HG02623 (cell line): Measurements from ENCODE around the gene PTGER3.

ENCODE experiments used
- ATAC-seq: cut with Tn5 transposase; IDR thresholded peaks from one replicate; pipeline ENCODE4 v1.9.1; 2021; ENCODE audit warnings: moderate library complexity; ENCODE audit not compliant: unreplicated experiment

The PTGER3 gene

DNA sequence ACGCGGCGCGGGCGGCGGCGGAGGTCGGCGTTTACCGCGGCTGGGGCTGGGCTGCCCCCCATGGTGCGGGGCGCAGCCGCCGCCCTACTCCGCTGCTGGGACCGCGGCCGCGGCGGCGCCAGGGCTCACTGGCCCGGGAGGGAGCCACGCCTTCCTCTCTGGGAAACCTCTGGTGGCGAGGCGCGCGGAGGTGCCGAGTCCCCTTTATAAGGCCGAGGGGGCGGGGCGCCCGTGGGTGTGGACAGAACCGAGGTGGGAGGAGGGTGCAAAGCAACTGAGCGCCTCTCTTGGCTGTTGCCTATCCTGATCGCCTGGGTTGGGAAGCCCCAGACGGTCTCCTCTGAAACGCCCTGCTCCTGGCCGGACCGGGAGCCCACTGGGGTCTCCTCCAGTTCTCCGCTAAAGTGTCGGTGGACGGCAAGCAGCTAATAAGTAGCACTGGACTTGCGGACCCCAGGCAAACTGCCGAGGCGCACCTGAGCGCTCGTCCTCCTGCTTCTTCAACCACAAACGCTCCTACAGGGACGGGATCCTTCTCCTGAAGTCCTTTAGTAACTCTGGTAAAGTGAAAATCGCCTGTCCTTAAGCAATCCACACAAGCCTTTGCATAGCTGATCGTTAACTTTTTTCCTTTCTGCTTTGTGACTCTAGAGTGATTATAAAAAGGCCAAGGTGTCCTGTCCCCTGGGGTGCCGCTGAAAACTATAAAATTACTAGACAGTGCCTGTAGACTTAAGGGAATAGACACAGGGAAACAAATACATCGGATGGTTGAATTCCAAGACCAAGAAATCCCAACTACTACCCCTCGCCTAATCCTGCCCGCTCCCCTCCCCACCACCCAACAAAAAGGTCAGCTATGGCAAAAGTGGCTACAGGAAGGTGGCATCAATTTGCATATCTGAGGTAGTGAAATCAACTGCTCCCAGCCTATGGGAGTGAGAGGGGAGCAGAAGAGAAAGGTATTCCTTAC, at the start of gene PTGER3:
PTGER3 (minus strand) TSS at position 182 of the 973 bp plus-strand sequence. CDS start 239 bp downstream, outside the sequence.
- ATAC-seq: no peak

DNA sequence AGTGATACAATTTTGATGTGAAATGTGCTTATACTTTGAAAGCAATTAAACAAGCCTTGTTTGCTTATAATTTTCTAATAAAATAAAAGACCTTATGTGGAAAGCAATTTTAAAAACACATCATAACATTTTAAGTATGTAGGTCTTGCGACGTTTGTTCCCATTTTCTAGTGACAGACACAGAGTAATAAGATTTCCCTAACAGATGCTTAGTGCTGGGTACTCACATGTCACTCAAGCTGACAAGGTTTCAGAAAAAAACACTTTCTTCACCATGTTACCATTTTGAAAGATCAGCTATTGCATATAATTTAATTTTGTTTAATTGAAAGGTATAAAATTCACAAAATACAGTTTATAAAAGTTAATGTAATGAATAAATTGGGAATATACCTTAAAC, 47.3 kb upstream of the PTGER3 start:
- no peak for ATAC-seq

DNA sequence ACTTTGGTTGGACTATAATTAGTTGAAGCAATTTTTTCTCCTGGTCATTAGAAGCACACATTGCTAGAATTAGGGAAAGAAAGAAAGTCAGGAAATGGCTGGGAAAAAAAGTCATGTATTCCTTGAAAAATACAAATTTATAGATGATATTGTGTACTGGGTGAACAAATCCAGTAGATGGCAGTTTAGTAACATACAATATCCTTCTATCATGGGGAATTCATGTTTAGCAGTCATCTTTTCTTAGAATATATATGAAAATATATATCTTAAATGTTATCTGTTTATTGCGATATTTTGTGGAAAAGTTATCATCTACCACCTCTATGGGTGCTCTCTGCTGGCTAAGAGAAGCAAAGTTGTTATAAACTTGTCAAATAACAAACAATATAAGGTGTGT, 46.3 kb upstream of the PTGER3 start:
- no peak for ATAC-seq

DNA sequence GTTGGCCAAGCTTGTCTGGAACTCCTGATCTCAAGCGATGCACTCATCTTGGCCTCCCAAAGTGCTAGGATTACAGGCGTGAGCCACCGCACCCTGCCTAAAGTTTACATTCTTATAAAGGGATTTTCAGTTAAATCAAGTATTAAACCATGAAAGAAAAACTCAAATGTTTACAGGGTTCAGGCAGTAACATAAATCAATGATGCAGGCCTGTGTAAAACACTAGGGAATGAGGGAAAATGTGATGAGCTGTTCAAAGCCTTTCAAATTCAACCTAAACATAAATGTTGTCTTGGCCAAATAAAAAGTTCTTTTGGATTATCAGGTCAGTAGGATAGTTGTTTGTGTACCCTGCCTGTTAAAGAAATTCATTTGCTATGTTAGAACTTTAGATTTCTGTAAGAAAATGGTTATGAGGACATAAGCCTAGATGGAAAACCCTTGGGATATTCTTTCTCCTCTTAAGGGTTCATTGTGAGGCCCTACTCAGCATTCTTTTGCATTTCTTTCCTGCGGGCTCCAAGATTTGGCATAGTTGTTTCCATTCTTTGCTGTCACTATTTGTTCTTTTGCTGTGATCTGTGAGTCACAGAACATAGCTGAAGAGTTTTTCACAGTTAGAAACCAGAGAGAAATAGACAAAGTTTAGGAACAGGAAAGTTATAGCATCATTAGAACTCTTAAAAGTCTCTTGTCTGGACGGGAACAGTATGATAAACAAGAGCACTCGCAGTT, 42.1 kb upstream of the PTGER3 start:
- ATAC-seq: no peak

DNA sequence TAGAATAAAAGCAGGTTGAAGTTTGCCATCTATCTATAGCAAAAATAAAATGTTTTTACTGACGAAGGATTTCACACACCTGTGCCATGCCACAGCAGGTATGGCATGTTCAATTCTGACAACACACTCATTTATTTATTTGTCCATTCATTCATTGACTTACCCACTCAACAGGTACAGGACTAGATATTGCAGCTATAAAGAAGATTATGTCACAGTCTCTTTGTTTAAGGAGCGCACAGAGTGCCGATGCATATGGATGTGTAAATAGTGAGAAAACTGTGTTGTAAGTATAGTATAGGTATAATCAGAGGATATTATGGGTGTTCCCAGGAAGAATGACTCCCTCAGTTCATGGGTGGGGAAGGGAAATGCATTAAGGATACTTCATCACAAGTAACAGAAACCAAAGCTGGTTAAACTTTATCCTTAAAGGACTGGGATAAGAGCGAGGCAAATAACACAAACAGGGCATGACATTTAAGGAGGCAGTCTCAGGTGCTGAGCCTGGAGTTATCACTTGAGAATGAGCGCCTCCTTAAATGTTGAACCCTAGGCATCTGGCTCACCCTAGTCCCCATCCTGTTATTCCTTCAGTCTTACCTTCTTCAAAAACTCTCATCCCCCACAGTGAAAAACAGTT, 41.1 kb upstream of the PTGER3 start:
- no peak for ATAC-seq

DNA sequence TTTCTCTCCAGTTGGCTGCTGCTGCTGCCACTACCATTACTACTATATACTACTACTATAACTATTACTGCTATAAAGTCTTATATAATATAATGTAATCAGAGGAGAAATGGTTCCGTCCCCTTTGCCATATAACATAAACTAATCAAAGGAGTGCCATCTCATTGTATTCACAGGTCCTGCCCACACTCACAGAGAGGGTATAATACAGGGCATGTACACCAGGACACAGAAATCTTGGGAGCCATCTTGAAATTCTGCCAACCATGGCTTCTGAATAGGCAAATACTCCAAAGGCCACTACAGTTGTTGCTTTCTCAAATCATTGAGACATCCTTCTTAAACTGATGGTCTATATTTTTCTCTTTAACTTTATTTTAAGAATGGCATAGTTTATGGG, 40.1 kb upstream of the PTGER3 start:
- no peak for ATAC-seq

DNA sequence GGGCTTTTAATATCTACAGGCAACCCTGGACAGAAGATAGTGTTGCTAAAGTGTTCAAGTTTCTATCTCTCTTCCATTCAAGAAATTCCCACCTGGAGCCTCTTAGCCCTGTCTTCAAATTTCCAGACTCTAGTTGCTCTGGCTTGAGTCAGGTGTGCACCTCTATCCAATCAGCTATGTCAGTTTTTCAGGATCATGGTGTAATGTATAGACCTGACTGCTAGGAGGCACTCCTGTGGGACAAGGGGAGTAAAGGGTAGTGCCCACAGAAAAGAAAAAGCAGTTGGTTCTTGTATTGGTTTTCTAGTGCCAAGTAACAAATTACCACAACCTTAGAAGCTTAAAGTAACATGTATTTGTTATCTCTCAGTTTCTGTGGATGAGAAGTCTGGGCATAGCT, 39.4 kb upstream of the PTGER3 start:
- no peak for ATAC-seq

DNA sequence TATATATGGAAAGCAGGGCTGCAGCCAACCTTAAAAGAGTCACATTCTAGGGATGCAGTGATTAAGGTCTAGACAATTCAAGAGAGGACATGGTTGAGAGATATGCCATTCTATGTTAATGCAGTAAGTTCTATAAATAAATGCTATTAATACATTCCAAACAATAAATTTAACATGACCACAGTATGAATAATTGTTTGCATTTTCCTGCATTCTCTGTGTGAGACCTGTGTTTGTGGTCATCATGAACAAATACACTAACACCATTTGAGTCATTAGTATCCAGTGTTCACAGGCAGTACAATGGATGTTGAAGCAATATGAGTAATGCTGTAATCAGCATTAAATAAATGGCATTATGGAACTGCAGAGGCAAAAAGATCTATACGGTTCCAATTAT, 38.7 kb upstream of the PTGER3 start:
- ATAC-seq: no peak

DNA sequence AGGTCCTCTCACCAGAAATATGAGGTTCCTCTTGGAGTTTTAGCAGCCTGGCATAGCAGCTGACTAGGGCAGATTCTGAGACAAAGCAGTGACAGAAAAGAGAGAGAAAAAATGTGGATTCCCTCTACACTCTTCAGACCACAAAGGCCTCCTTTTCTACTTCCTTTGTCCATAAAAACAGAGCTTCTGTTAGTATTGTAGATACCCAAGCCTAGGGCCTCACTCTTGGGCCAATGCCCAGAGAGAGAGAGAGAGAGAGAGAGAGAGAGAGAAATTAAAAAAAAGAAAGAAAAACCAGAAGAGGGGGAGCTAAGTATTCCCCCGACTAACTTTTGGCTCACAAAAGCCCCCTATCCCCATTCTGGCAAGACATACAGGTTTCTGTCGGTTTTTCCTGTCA, 35.7 kb upstream of the PTGER3 start:
- no peak for ATAC-seq

DNA sequence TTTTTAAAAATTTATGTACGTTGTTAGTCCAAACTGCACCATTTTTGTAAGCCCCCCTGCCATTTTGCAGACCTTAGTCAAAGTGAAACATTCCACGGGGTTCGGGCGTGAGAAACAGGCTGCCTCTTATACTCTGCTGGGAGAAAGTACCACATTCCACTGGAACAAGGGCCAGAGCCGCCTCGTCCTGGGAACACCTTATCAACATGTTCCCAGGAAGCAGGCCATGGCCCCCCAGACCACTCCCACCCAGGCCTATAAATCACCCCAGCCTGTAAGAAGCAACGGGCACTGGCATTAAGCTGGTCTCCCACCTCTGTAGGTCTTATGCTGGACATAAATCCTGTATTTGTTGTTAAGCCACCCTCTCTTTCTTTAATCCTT, 34.1 kb upstream of the PTGER3 start:
- no peak for ATAC-seq

DNA sequence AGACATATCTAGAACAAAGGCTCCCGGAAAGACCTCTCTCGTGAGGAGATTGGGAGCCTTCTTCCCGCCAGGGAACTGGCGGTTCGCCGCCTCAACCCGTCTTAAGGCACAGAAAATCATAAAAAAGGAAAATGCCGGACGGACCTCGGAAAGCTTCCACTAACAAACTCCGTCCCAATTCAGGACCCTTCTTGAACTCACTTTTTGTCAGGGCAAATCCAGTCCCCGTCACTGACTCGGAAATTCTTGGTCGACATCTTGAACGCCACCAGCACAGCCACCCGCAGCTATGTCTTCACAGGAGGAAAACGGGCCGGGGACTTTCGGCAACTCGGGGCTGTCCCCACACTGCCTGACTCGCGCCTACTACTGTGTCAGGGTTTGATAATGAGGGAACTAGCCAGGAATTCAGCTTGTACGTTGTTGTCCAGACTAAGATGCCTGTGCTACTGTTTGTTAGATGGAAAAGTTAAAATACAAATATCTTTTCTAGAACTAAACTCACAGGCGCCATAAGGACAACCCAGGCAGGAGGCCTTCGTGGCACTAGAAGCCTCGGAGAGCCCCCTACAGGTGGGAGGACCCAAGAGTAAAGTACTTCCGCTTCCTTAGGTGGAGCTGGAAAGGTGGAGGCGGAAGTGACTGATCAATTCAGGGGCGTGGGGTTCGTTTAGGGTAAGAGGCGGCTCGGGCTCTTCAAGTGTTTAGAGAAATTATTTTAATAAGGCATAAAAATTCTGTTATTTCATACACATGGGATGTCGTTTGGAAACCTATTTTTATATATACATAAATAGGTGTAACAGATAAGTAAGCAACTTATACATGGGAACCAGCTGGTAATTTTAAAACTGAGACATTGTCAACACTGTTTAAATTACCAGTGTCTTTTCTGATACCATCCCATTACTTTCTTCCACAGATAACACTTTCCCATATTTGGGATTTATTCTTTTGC, 33.4 kb upstream of the PTGER3 start, which contains the start of gene ZRANB2:
ZRANB2 (minus strand) TSS at position 297 of the 958 bp plus-strand sequence; CDS start at position 257, 40 bp downstream.
- ATAC-seq: peak; percentile 100

DNA sequence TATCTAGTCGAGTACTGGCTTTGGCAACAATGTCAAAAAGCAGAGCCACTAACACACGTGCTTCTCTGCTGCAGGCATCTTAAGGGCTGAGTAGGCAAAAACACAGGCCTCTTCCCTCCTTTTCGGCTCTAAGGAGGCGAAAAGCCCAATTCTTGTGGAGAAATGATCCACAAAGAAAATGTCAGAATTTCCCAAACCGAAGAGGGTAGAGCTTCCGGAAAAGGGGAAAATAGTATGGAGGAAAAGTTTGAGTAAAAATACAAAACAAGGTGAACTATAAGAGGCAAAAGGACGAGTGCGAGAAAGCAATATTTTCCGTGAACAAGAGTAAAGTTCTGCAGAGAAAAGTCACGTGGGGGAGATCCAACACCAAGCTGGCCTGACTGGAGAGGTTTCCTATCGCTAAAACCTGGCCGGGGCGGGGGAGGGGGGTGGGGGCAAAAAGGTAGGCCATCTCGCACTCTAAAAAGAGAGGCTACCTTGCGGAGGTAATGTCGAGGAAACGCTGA, 32.7 kb upstream of the PTGER3 start:
- ATAC-seq: peak; percentile 13

DNA sequence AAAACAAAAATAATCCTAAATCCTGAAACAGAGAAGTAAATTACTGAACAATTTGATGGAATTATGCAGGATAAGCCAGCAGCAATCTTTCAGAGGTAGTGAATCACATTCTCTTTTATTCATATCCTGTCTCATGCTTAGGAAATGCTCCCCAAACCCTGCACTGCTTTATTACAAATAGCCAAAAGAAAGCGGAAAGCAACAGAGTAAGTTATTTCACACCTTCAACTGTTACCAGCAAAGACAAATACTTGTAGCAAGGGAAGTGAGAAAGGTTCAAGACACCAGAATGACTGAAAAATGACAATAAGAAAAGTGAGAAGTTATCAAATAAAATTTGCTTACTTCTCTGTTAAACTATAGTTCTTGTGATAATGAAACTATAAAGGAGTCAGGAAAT, 27.1 kb upstream of the PTGER3 start:
- no peak for ATAC-seq

DNA sequence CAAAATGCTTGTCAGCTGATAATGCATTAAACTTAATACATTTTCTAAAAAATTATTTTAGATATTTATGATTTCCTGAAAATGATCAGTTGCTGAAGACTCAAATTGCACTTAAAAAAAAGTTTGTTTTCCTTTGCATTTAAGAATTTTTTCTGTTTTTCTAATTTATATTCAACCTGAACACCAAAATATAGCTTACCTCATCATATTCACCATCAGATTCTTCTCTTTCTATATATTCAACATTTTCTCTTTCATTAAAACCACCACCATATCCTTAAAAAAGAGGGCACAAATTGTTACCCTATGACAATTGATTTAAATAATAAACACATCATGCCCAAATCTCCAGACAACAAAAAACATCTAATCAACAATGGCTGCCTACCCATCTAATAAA, 24.7 kb upstream of the PTGER3 start:
- ATAC-seq: no peak

DNA sequence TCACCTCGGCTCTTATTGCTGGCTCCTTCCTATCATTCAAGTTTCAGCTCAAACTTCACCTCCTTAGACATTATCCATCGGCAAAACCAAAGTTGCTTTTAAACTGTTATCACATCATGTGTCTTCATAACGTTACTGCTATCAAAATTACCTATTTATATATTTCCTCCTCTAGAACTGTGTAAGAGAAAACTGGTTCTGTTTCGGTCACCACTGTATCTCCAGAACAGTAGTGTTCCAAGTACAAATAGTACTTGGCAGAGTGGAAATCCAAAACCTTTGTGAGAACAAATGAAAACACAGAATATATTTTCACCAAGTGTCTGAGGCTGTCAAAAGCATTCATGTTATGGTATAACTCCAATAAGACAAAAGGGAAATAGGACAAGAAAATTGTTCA, 24.1 kb upstream of the PTGER3 start:
- no peak for ATAC-seq

DNA sequence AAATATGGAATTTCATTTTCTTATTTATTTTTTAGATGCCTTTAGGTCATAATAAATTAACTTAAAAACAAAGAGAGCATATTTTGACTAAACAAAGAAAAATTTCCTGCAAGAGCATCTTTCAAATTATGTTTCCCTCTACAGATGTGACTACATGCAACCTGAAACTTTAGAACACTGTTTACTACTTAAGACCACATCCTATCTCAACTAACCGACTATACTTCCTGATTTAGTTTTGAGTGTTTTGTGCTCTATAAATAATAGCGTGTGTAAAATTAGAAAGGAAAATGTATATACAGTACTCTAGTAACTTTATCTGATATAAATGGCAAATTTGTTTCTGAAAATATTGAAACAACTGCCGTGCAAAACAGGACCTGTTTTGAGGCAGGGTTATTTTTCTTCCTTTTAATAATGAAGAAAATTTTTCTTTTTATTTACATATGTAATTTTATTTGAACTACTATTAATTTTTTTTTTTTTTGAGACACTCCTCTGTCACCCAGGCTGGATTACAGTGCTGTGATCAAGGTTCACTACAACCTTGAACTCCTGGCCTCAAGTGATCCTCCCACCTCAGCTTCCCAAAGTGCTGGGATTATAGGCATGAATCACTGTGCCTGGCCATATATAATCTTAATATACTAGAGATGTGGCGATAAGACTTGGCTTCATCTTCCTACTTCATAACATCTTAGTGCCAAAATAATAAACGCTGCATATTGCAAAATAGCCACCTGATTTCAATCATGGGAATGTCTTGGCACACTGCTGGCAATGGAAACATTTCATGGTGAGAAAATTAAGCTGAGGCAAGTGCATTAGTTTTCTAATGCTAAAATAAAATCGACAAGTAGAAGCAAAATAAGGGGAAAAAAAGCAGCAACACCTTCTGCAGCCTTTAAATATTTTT, 21.0 kb upstream of the PTGER3 start:
- ATAC-seq: peak; percentile 88

DNA sequence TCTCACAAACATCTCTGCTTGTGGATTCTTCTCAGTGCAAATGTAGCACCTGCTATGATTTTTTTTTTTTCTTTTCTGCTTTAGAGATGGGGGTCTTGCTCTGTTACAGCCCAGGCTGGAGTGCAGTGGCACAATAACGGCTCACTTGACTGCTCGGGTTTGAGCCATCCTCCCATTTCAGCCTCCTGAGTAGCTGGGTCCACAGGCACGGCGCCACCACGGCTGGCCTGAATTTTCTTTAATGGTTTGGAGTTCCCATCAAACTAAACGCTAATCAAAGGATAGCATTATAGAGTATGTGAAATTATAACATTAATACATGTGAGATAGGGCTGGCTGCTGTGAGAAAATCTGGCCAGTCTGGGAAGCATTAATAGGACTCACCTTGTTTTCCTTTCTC, 7.2 kb upstream of the PTGER3 start:
- no peak for ATAC-seq

DNA sequence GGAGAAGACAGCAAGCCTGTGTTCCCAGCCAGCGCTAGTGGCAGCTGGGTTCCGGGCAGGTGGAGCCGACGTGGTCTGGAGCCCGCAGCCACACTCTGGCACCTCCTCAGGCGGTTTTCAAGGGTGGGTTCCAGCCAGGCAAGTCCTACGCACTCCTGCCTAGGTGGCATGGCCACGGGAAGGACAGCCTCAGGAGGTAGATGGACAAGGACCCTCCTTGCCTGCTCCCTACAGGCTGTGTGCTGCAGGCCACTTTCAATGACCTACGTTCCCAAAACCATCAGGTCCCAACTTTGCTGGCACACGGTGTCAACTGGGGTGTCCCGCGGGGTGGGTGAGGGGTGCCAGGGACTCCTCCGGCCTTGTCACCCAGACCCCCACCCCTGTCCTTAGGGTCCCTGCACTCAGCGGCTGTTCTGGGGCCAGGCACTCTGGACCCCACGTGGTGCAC, 6.7 kb upstream of the PTGER3 start:
- ATAC-seq: no peak

DNA sequence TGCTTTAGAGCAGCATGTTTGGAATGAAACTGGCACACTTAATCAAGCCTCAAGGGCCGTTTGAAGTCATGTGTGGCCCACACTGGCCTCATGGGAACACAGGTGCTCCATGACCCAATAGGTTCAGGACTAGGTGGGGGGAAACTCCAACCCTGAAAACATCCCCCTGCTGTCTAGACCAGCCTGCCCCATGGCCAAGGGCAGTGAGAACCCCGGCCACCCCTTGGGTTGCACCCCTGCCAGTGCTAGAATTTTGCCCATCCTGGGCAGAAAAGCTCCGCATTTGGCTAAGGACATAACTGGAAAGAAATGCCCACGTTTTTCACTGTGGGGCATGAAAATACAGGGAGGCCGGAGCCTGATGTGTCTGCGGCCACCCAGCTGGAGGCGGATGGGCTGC, 6.1 kb upstream of the PTGER3 start:
- ATAC-seq: no peak
